NCI-H2107 treated with DMSO at 0.1 percent for 48 hours (cell line): ENCODE measurements around the gene PDE10A.

ENCODE experiments used
- DNase-seq: peaks from one replicate; lab custom pipeline; 2025; ENCODE audit not compliant: unreplicated experiment; lab: John Stamatoyannopoulos, UW

PDE10A gene

DNA sequence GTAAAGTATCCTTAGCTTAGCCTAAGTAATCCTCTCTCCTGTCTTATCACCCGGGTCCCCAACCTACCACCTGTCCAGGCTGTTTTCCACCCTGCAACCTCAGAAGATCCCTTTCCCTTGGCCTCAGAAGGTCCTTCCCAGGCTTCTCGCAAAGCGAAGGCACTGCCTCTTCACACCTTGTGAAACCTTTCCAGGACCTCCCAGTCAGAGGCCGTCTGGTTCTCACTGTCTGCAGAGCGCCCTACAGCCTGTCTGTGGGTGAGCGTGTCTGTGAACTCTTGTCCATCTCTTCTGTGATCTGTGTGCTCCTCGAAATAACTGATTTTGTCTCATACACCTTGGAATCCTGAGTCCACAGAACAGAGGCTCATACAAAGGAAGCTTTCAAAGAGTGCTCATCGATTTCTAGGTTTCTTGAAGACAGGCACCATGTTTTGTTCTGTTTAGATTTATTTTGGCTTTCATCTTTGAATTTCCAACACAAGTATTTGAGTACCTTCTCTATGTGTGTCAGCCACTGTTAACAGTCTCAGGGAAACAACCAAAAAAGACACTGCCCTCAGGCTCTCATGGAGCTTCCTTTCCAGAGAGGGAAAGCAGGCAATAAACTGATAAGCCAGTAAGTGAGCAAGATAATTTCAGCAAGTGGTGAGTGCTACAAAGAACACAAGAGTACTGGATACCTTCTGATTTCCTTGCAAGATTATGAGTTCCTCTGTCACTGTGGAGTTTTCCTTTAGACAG is 6.3 kb downstream of the PDE10A start:
- no peak for DNase-seq

DNA sequence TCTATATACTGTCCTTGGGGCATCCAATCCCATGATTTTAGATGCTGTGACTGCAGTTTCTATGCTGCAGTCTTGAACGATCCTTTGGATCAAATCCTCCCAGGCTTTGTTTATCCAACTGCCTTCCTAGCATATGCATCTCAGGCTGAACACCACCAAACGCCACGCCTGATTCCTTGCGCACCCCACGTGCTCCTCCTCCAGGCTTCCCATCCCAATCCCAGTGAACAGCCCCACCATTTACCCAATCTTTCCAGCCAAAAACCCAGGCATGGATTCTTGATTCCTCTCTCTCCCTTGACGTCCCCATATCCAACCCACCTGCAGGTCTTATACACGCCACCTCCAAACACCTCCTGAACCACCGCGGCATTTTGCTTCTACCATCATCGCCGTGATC is 7.8 kb downstream of the PDE10A start:
- DNase-seq, result no peak

DNA sequence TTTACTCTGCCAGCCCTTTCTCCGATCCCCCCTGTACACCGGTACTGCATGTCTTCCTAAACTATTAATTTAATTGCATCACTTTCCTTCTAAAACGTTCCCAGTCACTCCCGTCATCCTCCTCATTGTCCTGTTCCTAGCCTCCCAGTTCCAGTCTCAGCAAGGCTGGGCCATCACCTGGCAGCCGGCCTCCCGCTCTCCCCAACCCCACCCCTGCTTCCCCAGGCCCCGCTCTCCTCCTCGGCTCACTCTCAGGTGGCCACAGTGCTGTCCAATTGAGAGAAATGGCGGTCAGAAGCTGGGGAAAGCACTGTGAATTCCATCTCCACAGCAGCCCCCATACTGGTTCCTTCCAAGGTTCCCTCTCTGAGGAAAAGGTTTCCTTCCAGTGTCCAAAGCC is 8.9 kb downstream of the PDE10A start:
- no peak for DNase-seq

DNA sequence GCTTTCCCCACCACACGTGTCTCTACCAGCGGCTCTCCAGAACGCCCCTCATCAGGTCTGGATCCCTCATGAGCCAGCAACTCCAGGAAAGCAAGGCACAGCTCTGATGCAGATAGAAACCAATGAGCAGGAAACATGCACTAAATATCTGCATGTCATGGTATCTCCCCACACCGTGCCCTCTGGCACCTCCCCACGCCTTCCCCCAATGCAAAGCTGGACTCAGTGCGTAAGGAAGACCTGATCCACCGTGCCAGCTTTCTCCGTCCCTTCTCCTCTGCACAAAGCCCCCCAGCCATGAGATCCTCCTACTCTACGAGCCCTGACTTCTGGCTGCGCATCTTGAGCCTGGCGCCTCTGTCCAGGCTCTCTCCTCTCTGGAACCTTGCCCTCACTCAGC is 9.4 kb downstream of the PDE10A start:
- no peak for DNase-seq

DNA sequence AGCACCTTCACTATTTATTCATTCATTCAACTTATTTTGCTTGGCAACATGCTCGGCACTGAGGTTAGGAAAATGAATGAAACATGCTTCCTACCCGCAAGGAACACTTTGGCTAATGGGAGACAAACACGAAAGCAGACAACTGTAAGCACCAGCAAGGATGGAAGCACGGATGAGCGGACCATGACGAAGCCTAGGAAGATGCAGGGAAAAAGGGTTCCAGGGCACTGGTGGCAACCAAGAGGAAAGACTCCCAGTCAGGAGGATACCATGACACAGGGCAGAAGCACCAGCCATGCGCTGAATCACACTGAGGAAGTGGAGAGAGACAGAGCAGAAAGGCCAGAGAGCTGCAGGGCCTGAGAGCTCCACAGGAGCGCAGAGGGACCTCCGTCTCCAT is 9.8 kb downstream of the PDE10A start:
- DNase-seq, result no peak

DNA sequence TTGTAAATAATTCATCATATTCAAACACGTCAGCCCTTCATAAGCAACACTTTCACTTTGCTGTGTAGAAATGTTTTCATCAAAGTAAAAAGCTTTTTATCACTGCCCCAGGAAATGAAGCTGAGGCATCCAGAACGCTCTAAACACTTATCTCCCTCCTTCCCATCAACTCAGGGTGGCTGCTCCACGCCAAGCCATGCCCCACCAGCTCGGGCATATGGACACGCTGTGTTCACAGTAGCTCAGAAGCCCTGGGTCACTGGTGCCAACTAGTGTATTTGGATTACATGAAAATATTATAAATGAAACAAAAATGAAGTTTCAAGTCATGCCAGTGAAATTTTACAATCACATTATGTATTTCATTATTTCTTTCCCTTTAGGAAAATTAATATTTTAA is 10.3 kb downstream of the PDE10A start:
- no peak for DNase-seq

DNA sequence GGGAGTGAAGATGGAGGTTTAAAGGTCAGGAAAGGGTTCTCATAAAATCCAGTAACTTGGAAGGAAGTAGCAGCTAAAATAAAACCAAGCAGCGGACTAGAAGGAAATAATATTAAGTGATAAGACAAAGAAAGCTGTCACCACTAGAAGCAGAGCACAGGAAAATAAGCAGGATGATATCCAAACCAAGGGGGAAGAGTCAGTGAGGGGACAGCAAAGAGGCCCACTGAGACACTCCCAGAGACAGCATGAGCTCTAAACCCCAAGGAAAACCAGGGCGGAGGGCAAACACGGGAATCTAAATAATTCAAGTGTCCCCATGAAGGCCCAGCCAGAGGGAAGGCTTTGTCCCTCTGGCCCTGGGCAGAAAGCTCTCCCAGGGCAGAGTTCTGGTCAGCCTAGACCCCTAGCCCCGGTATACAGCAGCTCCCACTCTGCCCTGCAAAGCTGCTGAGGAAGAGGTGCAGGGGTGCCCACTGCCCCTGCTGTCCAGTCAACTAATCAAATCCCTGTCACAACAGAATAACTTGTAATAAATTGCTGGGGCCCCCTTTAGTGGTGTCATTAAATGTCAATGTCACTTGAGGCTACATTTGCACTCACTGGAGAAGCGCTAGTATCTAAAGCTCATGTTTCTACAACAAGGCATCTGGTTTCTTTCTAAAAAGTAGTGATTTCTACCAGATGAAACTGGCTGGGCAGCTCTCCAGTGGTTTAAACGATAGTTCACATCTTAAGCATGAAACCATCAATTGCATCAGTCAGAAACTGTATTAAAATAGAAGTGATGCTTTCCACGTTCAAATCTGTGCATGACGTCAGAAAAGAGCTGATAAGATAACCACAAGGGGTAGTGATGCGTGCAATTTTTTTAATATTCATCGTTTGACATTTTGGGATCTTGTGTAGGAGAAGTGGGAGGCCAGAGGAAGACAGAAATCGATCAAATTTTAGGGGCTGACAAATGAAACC is 13.6 kb downstream of the PDE10A start:
- DNase-seq, result no peak

DNA sequence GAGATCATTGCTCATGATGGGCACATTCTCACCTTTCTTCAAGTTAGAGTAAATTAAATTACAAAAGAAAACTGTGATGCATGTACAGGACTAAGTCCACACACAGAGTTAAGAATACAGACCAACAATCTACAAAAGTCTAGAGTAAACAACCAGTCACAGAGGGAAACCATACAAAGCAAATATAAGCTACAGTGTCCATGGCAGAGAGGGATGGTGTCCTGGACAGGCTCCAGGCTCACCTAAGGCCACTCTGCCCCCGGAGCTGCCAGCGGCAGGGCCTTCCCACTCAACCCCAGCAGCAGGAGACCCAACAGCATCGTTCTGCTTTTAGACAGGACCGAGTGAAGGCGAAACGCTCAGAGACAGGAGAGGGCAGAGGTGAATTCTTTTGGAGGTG is 16.0 kb downstream of the PDE10A start:
- DNase-seq, result no peak

DNA sequence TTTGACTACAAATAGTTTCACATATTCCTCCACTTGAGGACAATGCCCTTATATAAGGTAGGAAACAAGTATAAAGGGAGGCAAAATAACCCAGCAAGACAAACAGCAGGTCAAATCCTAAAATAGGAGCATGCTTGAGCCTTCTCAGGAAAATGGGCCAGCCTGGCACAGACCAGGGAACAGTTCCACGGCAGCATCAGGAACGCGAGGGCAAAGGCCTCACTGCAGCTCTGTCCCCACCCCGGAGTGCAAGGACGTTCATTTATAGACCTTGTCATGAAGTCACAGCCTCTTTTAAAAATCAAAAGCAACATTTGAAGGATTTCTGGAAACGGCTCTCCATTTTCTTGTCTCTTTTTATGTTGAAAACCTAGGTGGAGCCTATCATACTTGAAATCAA is 17.1 kb downstream of the PDE10A start:
- no peak for DNase-seq

DNA sequence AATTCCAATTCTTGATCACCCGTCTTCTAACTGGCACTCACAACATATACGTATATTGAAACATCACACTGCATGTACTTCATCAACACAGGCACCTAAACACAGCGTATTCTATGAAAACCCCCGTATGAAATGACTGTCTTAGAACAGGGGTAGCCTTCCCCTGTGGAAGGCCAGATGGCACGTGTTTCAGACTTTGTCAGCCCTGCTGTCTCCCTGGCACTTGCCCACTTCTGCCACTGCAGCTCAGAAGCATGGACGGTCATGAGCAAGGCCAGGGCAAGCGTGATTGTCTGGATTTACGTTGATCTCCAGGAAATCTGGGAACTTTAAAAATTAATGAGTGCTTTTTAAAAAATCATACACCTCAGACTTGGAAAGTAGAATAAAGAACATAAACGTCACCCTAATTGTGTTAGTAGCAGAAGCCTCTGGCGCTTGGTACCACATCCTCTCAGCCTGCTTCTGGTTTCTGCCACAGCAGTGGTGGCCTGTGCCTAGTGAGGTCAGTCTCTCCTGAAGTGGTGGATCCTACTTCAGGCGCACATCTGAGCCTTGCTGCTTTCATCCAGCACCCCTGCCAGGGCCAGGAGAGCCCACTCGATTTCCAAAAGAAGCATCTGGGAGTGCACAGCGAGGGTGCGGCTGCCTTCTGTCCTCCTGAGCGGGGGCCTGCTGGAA is 18.3 kb downstream of the PDE10A start:
- DNase-seq, result no peak

DNA sequence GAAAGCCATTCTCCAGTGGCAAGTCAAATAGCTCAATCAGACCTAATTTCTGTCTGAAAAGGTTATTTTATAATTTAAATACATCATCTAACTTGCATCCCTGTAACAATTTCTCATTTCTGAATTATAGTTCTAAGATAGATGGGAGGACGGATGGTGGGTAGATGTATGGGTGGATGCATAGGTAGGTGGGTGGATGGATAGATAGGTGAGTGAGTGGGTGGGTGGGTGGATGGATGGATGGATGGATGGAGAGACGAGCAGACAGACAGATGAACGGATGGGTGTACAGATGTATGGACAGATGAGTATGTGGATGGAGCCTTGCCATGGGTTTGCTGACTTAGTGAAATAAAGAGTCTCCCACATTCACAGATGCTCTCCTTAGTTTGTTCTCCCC is 20.0 kb downstream of the PDE10A start:
- DNase-seq, result no peak

DNA sequence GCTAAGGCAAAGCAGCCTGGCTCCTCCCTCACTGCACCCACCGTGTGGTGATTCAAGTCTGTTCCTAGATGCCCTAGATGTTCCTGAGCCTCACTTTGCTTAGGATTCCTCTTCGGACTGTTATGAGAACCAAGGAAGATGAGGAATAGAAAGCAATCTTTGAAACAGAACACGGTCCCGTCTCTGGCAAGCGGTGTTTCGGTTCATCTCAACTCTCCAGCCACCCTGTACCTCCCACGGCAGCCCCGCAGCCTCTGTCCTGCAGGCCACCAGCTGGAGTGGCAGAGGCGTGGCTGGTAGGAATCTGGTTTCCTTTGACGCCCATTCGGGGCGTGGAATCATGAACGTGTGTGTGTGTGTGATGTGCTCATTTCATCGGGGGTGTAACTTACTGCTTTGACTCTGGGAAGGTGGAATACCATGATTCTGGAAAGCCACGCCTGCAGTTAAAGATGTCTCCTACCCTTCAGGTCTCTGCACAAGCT is 21.3 kb downstream of the PDE10A start:
- DNase-seq, result no peak

DNA sequence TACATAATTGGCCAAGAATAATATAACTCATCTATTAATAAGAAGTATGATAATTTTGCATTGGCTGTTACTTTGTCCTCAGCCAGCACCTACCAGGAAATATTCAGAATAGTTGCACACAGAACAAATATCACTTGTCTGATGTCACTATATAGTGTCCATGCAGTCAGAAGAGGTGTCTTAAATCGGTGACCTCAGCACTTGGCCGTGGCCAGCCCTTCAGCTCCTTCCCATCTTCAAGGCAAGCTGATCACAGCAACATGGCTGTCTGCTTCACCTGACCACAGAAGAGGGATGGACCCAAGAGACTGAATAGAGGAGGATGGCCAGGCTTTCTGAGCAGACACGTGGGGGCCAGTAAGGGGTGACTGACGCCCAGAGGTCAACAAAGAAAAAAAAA is 22.2 kb downstream of the PDE10A start:
- no peak for DNase-seq

DNA sequence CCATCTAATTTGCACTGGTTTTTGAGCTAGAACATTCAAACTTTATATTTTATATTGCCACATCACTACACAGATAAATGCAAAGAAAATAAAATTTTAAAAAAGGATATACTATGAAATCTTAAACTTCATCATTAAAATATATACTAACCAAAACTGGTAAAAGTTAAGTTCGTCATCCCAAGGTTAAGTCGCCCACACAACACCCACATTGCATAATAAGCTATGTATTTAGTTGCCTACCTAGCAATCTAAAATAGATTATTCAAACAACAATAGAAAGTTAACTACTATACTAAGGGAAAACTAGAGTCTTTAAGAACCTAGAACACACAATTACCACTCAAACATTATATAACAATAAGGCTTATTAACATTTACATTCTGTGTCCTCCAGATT is 24.5 kb downstream of the PDE10A start:
- no peak for DNase-seq

DNA sequence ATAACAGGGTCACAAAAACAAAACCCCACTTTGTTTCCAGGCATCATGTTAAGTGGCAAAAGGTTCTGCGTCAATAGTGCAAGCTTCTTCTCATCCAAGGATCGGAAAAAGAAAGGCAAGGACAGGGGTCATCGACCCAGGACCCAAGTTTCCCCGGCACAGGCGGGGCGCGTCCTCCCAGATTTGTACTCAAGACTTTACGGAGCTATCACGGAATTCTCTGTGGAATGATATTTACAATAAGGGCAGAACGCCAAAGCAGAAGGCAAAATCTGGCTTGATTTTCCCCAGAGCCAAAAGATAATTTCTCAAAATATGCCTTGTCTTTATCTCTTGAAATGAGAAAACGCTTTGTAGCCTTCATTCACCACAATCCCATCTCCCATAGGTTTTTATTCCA is 25.5 kb downstream of the PDE10A start:
- no peak for DNase-seq

DNA sequence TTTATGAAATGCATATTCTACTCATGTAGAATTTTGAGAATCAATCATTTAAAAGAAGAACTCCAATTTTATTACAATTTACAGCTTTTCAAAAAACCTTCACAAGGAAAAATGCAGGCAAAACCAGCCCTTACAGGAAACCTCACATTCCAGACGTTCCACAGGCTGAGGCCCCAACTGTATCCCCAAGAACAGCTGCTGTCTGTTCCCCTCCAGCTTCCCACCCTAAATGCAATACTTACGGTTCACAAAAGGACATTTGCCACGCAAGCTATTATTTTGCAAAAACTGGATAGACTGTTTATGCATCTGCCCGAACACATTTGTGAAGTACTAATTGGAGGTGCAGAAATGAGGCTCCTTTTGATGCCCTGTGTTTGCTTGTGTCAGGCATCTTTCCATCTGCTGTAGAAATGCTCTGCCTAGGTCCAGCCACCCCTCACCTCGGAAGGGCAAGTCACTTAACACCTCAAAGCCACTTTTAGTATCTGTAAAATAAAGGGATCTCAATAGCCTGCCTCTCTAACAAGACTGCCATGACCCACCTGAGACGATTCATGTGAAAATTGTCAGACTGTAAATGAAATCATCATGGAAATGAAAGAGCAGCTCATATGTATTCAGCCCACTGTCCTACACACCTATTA is 26.5 kb downstream of the PDE10A start:
- no peak for DNase-seq

DNA sequence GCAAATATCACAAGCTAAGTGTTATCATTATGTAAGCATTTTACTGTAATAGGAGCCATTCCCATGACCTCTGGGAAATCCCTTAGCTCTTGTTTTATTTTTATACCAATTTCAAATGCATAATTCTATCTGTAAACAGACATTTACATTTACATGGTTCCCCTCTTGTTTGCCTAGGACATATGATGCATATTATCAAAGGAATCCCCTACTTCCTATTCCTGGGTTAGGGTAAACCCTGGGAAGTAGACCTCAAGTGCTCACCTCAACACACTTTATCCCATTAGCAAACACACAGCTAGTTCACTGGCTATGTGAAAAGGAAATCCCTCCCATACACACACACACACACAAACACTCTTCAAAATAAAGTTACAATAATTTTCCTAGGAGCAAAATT is 27.1 kb downstream of the PDE10A start:
- no peak for DNase-seq

DNA sequence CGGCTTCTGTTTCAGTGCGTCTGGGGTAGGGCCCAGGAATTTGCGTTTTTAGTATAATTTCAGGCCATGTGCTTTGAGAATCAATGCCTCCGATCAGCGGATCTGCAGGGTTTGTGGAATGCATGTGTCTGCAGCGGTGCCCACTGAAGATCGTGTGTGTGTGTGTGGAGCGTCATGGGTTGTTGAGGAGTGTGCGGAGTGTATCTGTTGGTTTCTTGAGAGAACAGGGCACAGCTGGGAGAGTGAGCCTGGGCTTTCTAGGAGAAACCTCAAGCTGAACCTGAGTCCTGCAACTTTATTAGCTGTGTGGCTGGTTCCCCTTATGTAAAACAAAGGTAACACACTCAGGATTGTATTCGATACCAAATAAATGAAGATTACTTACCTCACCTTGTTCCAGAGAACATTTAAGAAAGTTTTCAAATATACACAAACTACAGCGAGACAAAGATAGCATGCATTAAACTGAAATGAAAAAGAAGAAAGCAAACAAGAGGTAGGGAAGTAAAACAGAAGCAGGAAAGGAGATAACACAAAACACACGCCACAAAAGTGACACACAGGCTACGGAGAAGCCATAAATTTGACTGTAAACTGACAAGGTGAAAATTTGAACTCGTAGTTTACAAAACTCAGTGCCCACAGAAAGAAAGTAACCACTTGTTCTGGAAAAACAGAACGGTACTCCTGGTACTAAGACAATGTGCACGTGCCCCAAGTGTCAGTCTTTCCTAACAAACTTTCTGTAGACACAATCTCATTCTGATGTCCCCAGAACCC is 28.8 kb downstream of the PDE10A start:
- DNase-seq, result no peak

DNA sequence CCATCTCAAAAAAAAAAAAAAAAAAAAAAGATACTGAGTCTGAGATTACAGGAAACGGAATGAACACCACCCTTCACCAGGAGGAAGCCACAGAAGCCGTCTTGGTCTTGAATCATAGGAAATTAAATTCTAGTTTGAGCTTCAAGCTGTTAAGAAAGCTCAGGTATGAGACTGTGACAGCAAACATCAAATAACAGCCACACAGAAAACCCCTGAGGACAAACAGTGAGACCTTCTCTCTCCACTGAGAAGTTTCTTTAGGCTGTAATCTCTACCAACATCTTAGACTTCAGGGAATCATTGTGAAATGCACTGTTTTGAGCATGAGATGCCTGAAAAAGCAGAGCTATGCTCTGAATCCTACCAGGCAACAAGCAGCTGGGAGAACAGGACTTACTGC is 30.8 kb downstream of the PDE10A start:
- DNase-seq, result no peak

DNA sequence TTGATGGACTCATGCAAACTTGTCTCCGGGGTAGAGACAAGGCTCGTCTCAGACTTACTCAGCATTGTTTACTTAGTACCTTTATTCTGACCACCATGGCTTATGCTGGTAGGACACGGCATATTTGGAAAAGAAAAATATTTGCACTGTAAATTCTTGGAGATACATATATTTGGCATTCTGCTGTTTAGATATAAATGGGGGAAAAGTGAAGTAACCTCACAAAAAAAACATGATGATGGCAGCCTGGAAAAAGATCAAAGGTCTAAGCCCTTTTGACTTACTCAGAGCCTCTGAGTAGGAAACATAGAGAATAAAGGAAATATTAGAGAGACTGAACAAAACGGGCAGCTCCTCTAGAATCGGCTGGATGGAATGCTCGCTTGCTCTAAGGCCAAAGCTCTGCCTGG is 32.5 kb downstream of the PDE10A start:
- DNase-seq, result no peak
